C1 segment of cervical spinal cord (tissue), 14 donors: Measurements from ENCODE around the gene PLB1.

Source experiments
- DNase-seq, 14 donors: peaks; one replicate each; lab custom pipeline; 2025; lab: John Stamatoyannopoulos, UW

Gene PLB1

GRCh38 chr2:28689771-28690170 lies 193.9 kb downstream of the PLB1 start:
- DNase-seq: no peak

- no peak for DNase-seq
These were observed 196.6 kb downstream of the PLB1 start for GRCh38 chr2:28692411-28692810.

GRCh38 chr2:28693223-28693622 lies 197.4 kb downstream of the PLB1 start:
- no peak for DNase-seq
